Esophagus muscularis mucosa (tissue), 4 donors: ENCODE measurements around the gene UPB1. TPM values are rescaled to one million over a fixed set of nuclear protein-coding genes. Genes with fewer than 3 reads are reported as not detected.

Experiments used
- DNase-seq: peaks from one replicate; pipeline ENCODE4 v3.0.0-alpha.2; 2017; ENCODE audit errors: extremely low spot score
- H3K27ac ChIP-seq, 4 donors: fragments of 200-600 bp; sonication (generic); replicated peaks in 1 of 4; 1 replicate in 3 of 4; 2 replicates in 1 of 4; pipeline ENCODE4 v1.5.1; 2016 to 2019; ENCODE audit warnings: mild to moderate bottlenecking in 1 of 4
- H3K27me3 ChIP-seq, 4 donors: fragments of 200-600 bp; sonication (generic); one replicate each; pipeline versions ENCODE4 v1.5.1 to v1.6.0; 2016 to 2019
- H3K36me3 ChIP-seq, 4 donors: fragments of 200-600 bp; sonication (generic); one replicate each; pipeline ENCODE4 v1.5.1; 2016 to 2019
- H3K4me1 ChIP-seq, 4 donors: fragments of 200-600 bp; sonication (generic); one replicate each; pipeline ENCODE4 v1.5.1; 2016 to 2019
- H3K4me3 ChIP-seq, 4 donors: fragments of 200-600 bp; sonication (generic); 1 replicate in 2 of 4; 2 replicates in 2 of 4; pipeline ENCODE4 v1.5.1; 2016 to 2019; ENCODE audit warnings: mild to moderate bottlenecking in 4 of 4, moderate library complexity in 1 of 4
- H3K9me3 ChIP-seq, 4 donors: fragments of 200-600 bp; sonication (generic); 1 replicate in 3 of 4; 2 replicates in 1 of 4; pipeline ENCODE4 v1.5.1; 2016 to 2019
- EP300 ChIP-seq: sonication (generic); formaldehyde crosslinking; IDR thresholded peaks from one replicate; pipeline ENCODE4 v1.6.1; 2017; ENCODE audit warnings: antibody characterized with exemption
- POLR2A ChIP-seq: fragments of 450-650 bp; IDR thresholded peaks from one replicate; pipeline ENCODE4 v1.6.1; 2017; ENCODE audit warnings: antibody characterized with exemption, moderate library complexity, mild to moderate bottlenecking, low read depth
- POLR2AphosphoS5 ChIP-seq, 2 donors: sonication (generic); formaldehyde crosslinking; IDR thresholded peaks; one replicate each; pipeline ENCODE4 v1.6.1; 2017; ENCODE audit warnings: antibody characterized with exemption in 2 of 2
- WGBS: methylation state at CpG from one replicate; pipeline ENCODE4 v1.1.5; 2018; 5-methylcytosine and 5-hydroxymethylcytosine counted together
- intact Hi-C: fragments of 100-400 bp; cut with DNase I; formaldehyde crosslinking; loops from one replicate; pipeline ENCODE4 v1.15.1; 2023
- total RNA-seq, 4 donors: library from RNA; depleted of rRNA; stranded (reverse); fragments of >200 nt; gene quantifications; one replicate each; pipeline versions ENCODE4 v1.1.0 to v1.2.1, GENCODE V29; 2016
- TF ChIP-seq, protein P1 (sequence below), 3 experiments: fragments of 200-600 bp in 2 of 3; fragments of 450-650 bp in 1 of 3; sonication (generic) in 2 of 3; IDR thresholded peaks; one replicate each; pipeline ENCODE4 v1.5.1; 2017 to 2019; ENCODE audit warnings: antibody characterized with exemption in 3 of 3, mild to moderate bottlenecking in 2 of 3, moderate library complexity in 1 of 3

UPB1 gene
- total RNA-seq, 4 donors from 2014 or later, result 0.29 to 0.83 (median 0.33) TPM

DNA sequence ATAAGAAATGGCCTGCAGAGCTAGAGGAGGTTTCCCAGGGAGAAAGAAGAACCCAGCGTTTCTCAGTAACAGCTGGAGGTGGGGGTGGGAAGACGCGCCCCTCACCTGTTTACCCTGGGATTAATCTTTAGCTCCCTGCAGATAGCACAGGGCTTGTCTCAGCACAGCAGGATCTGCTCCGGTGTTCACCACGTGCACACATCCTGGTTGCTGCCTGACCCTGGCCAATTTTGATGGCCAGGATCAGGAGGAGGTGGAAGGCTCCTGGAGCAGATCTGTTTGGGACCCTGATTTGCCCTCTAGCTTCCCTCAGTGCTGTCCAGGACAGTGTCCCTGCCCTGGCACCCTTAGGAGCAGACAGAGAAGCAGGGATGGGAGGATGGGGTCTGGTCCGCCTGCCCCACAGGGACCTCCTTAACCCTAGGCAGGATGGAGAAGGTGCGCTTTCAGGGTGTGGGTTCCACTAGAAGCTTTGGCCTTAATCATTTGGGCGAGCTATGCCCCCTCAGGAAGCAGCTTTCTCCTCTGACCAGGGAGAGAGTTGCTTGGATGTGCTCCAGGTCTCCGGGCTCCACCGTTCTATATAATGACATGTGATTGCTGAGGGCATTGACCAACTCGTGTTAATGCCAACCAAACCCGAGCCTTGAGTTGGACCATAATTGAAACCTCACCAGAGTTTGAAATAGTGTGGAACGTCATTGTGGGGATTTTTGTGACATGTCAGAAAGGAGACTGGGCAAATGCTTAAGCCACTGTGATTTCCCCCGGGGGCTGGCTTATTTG lies 19.3 kb downstream of the UPB1 start:
- H3K4me3 ChIP-seq, result no peak overlapping the region
- no peak for DNase-seq
- TF ChIP-seq, protein P1, sequence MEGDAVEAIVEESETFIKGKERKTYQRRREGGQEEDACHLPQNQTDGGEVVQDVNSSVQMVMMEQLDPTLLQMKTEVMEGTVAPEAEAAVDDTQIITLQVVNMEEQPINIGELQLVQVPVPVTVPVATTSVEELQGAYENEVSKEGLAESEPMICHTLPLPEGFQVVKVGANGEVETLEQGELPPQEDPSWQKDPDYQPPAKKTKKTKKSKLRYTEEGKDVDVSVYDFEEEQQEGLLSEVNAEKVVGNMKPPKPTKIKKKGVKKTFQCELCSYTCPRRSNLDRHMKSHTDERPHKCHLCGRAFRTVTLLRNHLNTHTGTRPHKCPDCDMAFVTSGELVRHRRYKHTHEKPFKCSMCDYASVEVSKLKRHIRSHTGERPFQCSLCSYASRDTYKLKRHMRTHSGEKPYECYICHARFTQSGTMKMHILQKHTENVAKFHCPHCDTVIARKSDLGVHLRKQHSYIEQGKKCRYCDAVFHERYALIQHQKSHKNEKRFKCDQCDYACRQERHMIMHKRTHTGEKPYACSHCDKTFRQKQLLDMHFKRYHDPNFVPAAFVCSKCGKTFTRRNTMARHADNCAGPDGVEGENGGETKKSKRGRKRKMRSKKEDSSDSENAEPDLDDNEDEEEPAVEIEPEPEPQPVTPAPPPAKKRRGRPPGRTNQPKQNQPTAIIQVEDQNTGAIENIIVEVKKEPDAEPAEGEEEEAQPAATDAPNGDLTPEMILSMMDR (IDR thresholded peaks at IDR 0.05), result no peak
- intact Hi-C loops, result loop anchor here (10.0 kb wide), 1 partner anchor 170 kb away; no protein-coding TSS in a partner anchor
- peaks cover 0 to 4% (median 0%) of the 10 kb centered on the region in 4 donors for H3K27me3 ChIP-seq
- no peak overlapping the region for H3K27ac ChIP-seq
- H3K4me1 ChIP-seq, result peaks cover 20 to 34% (median 28%) of the 10 kb centered on the region in 4 donors
- 77% methylated on average over 12 of the region's 14 CpGs for WGBS
- no peaks in the 10 kb centered on the region for H3K9me3 ChIP-seq
- H3K36me3 ChIP-seq, result no peaks in the 10 kb centered on the region

DNA sequence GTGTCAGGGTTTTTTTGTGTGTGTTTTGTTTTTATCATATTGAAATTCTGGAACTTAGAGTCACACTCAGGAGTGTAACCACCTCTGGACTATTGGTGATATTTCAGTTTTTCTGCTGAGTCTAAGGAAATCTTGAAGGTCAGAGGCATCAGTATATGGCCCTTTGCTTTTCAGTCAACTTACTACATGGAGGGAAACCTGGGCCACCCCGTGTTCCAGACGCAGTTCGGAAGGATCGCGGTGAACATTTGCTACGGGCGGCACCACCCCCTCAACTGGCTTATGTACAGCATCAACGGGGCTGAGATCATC lies 19.9 kb downstream of the UPB1 start:
- no peak for DNase-seq
- H3K27me3 ChIP-seq, result peaks cover 0 to 4% (median 0%) of the 10 kb centered on the region in 4 donors
- WGBS, result 98% methylated on average over 8 of the region's 8 CpGs
- TF ChIP-seq EP300, result no peak
- no peak for TF ChIP-seq POLR2A
- no peak for TF ChIP-seq POLR2AphosphoS5 (IDR thresholded peaks at IDR 0.05)
- TF ChIP-seq, protein P1 (IDR thresholded peaks at IDR 0.05), result no peak
- H3K27ac ChIP-seq, result no peak overlapping the region
- no peak overlapping the region for H3K4me3 ChIP-seq
- intact Hi-C loops, result loop anchor here (10.0 kb wide), 1 partner anchor 170 kb away; no protein-coding TSS in a partner anchor
- peaks cover 20 to 34% (median 28%) of the 10 kb centered on the region in 4 donors for H3K4me1 ChIP-seq
- no peaks in the 10 kb centered on the region for H3K9me3 ChIP-seq
- no peaks in the 10 kb centered on the region for H3K36me3 ChIP-seq

DNA sequence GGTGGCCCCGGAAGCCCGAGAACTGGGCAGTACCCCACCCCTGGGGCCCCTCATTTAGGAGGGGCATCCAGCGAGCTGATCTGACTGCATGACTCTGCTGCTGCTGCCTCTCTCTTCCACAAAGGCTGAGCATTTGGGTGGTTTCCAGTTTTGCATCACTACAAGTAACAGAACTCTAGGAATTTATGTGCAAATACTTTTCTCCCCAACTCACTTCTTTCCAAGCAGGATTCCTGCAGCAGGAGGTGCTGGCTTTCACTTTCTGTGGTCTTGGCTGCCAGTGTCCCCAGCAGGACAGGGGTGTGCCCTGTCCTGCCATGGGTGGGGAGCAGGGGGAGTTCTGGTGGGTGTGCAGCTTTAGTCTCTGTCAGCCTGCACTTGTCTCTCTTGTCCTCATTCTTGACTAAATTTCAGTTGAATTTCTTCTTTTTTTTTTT lies 21.2 kb downstream of the UPB1 start:
- DNase-seq, result no peak
- WGBS, result 5% methylated on average over 3 of the region's 3 CpGs
- H3K9me3 ChIP-seq, result no peaks in the 10 kb centered on the region
- peak in 1 of 2 donors; percentile 14 for TF ChIP-seq POLR2AphosphoS5 (IDR thresholded peaks at IDR 0.05)
- TF ChIP-seq, protein P1 (IDR thresholded peaks at IDR 0.05), result no peak
- peak overlapping the region in 1 of 4 donors; percentile 3 for H3K4me3 ChIP-seq
- no peak overlapping the region for H3K27ac ChIP-seq
- peaks cover 8 to 25% (median 18%) of the 10 kb centered on the region in 4 donors for H3K4me1 ChIP-seq
- intact Hi-C loops, result loop anchor here (10.0 kb wide), 1 partner anchor 172 kb away; no protein-coding TSS in a partner anchor
- H3K36me3 ChIP-seq, result no peaks in the 10 kb centered on the region
- peaks cover 0 to 4% (median 0%) of the 10 kb centered on the region in 4 donors for H3K27me3 ChIP-seq

DNA sequence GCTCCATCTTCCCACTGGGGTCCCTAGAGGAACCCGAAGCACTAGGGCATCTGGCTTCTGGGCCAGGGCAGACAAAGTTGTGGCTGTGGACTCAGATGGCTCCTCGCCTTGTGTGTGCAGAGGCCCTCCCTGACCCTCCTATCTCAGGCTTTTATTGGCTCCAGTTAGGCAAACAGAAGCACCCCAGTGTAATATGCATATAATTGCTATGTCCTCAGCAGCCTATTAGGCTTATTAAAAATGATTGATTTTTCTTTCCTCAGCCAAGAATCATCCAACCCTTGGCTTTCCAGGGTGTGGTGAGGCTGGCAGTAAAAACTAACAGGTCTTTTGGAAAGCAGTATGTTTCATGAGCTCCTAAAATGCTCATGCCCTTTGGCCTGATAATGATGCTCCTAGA lies 22.3 kb downstream of the UPB1 start:
- DNase-seq, result no peak
- TF ChIP-seq, protein P1 (IDR thresholded peaks at IDR 0.05), result no peak
- WGBS, result 100% methylated on average over 1 of the region's 2 CpGs
- intact Hi-C loops, result loop anchor here (10.0 kb wide), 1 partner anchor 173 kb away; no protein-coding TSS in a partner anchor
- peaks cover 8 to 23% (median 20%) of the 10 kb centered on the region in 4 donors for H3K4me1 ChIP-seq
- H3K27ac ChIP-seq, result no peak overlapping the region
- H3K27me3 ChIP-seq, result peaks cover 0 to 4% (median 0%) of the 10 kb centered on the region in 4 donors
- no peak overlapping the region for H3K4me3 ChIP-seq
- no peaks in the 10 kb centered on the region for H3K36me3 ChIP-seq
- H3K9me3 ChIP-seq, result no peaks in the 10 kb centered on the region
